ENCODE results near the gene THSD4. TPM values are rescaled to one million over a fixed set of nuclear protein-coding genes. Genes with fewer than 3 reads are reported as not detected.

THSD4 gene
- total and polyA plus RNA-seq, 4 donors = 6.0 to 42.4 (median 18.5) TPM

GRCh38 chr15:71708051-71708429 is 592.8 kb downstream of the THSD4 start:
- H3K27me3 ChIP-seq (ENCODE audit: control insufficient read depth in 3 of 3, insufficient read depth in 3 of 3, low read length in 2 of 3) = no peaks in the 10 kb centered on the region
- DNase-seq = peak in 1 of 3 donors; percentile 26
- no peak for TF ChIP-seq CTCF (IDR thresholded peaks at IDR 0.05; ENCODE audit: control extremely low read depth, extremely low read depth)
- H3K27ac ChIP-seq (ENCODE audit: low read depth in 1 of 2, low read length in 1 of 2) = peak overlapping the region in 1 of 2 donors; percentile 51
- no peak overlapping the region for H3K4me3 ChIP-seq
- no peaks in the 10 kb centered on the region for H3K36me3 ChIP-seq (ENCODE audit: control insufficient read depth in 4 of 4, insufficient read depth in 4 of 4, low read length in 4 of 4)
- no peaks in the 10 kb centered on the region for H3K9me3 ChIP-seq (ENCODE audit: control insufficient read depth in 4 of 4, insufficient read depth in 3 of 4, low read length in 3 of 4)
- peaks cover 2 to 28% (median 17%) of the 10 kb centered on the region in 5 donors for H3K4me1 ChIP-seq (ENCODE audit: control insufficient read depth in 5 of 5, insufficient read depth in 5 of 5, low read length in 5 of 5)
- no peak overlapping the region for H3K9ac ChIP-seq (ENCODE audit: insufficient read depth in 1 of 2, low read length in 2 of 2)
- WGBS, 2 donors = 72 to 73% methylated on average over 4 of the region's 4 CpGs
- ATAC-seq (ENCODE audit: insufficient read depth, low FRiP score) = peak; percentile 8

- Histone ChIP-seq H3K27ac (ENCODE audit: low read depth in 1 of 2, low read length in 1 of 2) (no peak overlapping the region), H3K4me3 (no peak overlapping the region), H3K36me3 (ENCODE audit: control insufficient read depth in 4 of 4, insufficient read depth in 4 of 4, low read length in 4 of 4) (no peaks in the 10 kb centered on the region), H3K4me1 (ENCODE audit: control insufficient read depth in 5 of 5, insufficient read depth in 5 of 5, low read length in 5 of 5) (peaks cover 2 to 30% (median 17%) of the 10 kb centered on the region in 5 donors), H3K9me3 (ENCODE audit: control insufficient read depth in 4 of 4, insufficient read depth in 3 of 4, low read length in 3 of 4) (no peaks in the 10 kb centered on the region), H3K9ac (ENCODE audit: insufficient read depth in 1 of 2, low read length in 2 of 2) (no peak overlapping the region), H3K27me3 (ENCODE audit: control insufficient read depth in 3 of 3, insufficient read depth in 3 of 3, low read length in 2 of 3) (no peaks in the 10 kb centered on the region)
- TF ChIP-seq CTCF (IDR thresholded peaks at IDR 0.05; ENCODE audit: control extremely low read depth, extremely low read depth) = no peak
- WGBS, 2 donors = 83 to 88% methylated on average over 11 of the region's 11 CpGs
- ATAC-seq (ENCODE audit: insufficient read depth, low FRiP score) (no peak), DNase-seq (peak; percentile 77 to 89 (median 80))
Measured at GRCh38 chr15:71708741-71709140, 593.5 kb downstream of the THSD4 start.

- no peak overlapping the region for H3K27ac ChIP-seq (ENCODE audit: low read depth in 1 of 2, low read length in 1 of 2)
- H3K27me3 ChIP-seq (ENCODE audit: control insufficient read depth in 3 of 3, insufficient read depth in 3 of 3, low read length in 2 of 3) = no peaks in the 10 kb centered on the region
- H3K9ac ChIP-seq (ENCODE audit: insufficient read depth in 1 of 2, low read length in 2 of 2) = no peak overlapping the region
- H3K4me3 ChIP-seq = no peak overlapping the region
- peaks cover 2 to 30% (median 17%) of the 10 kb centered on the region in 5 donors for H3K4me1 ChIP-seq (ENCODE audit: control insufficient read depth in 5 of 5, insufficient read depth in 5 of 5, low read length in 5 of 5)
- no peak for ATAC-seq (ENCODE audit: insufficient read depth, low FRiP score)
- DNase-seq = no peak
- no peaks in the 10 kb centered on the region for H3K36me3 ChIP-seq (ENCODE audit: control insufficient read depth in 4 of 4, insufficient read depth in 4 of 4, low read length in 4 of 4)
- WGBS, 2 donors = 81 to 90% methylated on average over 3 of the region's 3 CpGs
- TF ChIP-seq CTCF (IDR thresholded peaks at IDR 0.05; ENCODE audit: control extremely low read depth, extremely low read depth) = no peak
- no peaks in the 10 kb centered on the region for H3K9me3 ChIP-seq (ENCODE audit: control insufficient read depth in 4 of 4, insufficient read depth in 3 of 4, low read length in 3 of 4)
Measured at GRCh38 chr15:71709808-71710418, 594.6 kb downstream of the THSD4 start.

GRCh38 chr15:71712182-71712581 is 596.9 kb downstream of the THSD4 start:
- TF ChIP-seq CTCF (IDR thresholded peaks at IDR 0.05; ENCODE audit: control extremely low read depth, extremely low read depth) = no peak
- ATAC-seq (ENCODE audit: insufficient read depth, low FRiP score) (no peak), DNase-seq (peak in 1 of 3 donors; percentile 46)
- Histone ChIP-seq H3K36me3 (ENCODE audit: control insufficient read depth in 4 of 4, insufficient read depth in 4 of 4, low read length in 4 of 4) (no peaks in the 10 kb centered on the region), H3K9ac (ENCODE audit: insufficient read depth in 1 of 2, low read length in 2 of 2) (no peak overlapping the region), H3K27me3 (ENCODE audit: control insufficient read depth in 3 of 3, insufficient read depth in 3 of 3, low read length in 2 of 3) (no peaks in the 10 kb centered on the region), H3K4me3 (no peak overlapping the region), H3K4me1 (ENCODE audit: control insufficient read depth in 5 of 5, insufficient read depth in 5 of 5, low read length in 5 of 5) (peaks cover 0 to 24% (median 15%) of the 10 kb centered on the region in 5 donors), H3K9me3 (ENCODE audit: control insufficient read depth in 4 of 4, insufficient read depth in 3 of 4, low read length in 3 of 4) (no peaks in the 10 kb centered on the region), H3K27ac (ENCODE audit: low read depth in 1 of 2, low read length in 1 of 2) (no peak overlapping the region)

Data from lung (tissue), 12 donors.